Mononuclear cell (primary cell): ENCODE measurements around the gene TRIM40. TPM values are rescaled to one million over a fixed set of nuclear protein-coding genes. Genes with fewer than 3 reads are reported as not detected.

Source experiments
- H3K27me3 ChIP-seq: 2 replicates; pipeline ENCODE4 v1.6.0; 2011; ENCODE audit warnings: low read length, control low read depth; ENCODE audit not compliant: insufficient read depth
- H3K4me1 ChIP-seq: 2 replicates; pipeline ENCODE4 v1.5.1; 2011; ENCODE audit warnings: mild to moderate bottlenecking, low read length, control low read depth; ENCODE audit not compliant: insufficient read depth
- H3K4me3 ChIP-seq: 2 replicates; pipeline ENCODE4 v1.5.1; 2011; ENCODE audit warnings: mild to moderate bottlenecking, low read length, moderate library complexity
- H3K9me3 ChIP-seq: 2 replicates; pipeline ENCODE4 v1.5.1; 2011; ENCODE audit warnings: low read depth, mild to moderate bottlenecking, control low read depth, low read length
- total RNA-seq: library from RNA; depleted of rRNA; stranded (reverse); fragments of >200 nt; gene quantifications from one replicate; pipeline ENCODE4 v1.2.3, GENCODE V29; 2012

The TRIM40 gene
- total RNA-seq, 1 donor = 1.4 TPM

DNA sequence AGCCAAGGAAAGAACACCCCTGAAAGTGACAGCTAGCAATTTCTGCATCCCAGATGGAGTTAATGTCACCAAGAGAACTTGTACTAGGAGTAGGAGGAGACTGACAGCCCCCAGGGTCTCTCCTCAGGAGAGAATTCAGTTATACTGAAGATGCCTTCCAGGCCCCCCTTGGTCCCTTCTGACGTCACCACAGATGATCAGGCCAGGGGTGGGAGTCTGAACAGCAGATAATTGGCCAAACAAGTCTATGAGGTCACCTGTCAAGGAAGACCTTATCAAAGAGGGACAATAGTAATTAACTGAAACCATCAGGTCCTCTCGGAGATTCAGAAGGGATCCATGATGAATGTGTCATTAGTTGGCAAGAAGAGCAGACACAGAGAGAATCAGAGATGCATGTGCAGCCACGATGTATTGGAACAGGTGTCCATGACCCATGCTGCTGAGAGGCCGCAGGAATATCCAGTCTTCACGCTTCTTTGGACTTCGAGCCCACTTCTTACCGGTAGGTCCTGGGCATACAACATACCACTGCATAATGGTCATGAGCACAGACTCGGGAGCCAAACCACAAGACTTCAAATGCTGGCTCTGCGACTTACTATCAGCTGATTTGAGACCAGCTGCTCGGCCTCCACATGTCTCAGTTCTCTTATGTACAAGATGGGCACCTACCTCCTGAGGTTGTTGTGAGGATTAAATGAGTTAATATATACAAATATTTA is 14.9 kb downstream of the TRIM40 start:
- H3K9me3 ChIP-seq = no peaks in the 10 kb centered on the region
- H3K4me1 ChIP-seq = peaks cover 4% of the 10 kb centered on the region
- H3K4me3 ChIP-seq = no peak overlapping the region
- peaks cover 2% of the 10 kb centered on the region for H3K27me3 ChIP-seq

DNA sequence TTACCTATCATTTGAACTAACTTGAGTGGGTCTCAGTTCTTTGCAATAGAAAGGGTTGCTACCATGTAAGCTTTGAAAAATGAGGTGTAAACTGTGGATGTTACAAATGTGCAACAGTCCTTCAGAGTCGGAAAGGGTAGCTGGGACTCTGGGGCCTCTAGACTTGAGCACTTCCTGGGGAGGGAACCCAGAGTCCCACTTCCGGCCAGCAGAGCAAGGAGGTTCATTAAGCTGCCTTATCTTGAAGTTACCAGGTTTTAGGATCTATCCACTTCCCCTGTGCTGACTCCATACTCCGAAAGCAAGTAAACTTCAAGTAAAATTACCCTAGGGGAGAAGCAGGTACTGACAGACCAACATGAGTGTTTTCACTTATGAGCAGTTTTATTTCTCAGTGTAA is 15.6 kb downstream of the TRIM40 start:
- peaks cover 7% of the 10 kb centered on the region for H3K27me3 ChIP-seq
- H3K9me3 ChIP-seq = no peaks in the 10 kb centered on the region
- H3K4me3 ChIP-seq = no peak overlapping the region
- H3K4me1 ChIP-seq = peaks cover 4% of the 10 kb centered on the region

DNA sequence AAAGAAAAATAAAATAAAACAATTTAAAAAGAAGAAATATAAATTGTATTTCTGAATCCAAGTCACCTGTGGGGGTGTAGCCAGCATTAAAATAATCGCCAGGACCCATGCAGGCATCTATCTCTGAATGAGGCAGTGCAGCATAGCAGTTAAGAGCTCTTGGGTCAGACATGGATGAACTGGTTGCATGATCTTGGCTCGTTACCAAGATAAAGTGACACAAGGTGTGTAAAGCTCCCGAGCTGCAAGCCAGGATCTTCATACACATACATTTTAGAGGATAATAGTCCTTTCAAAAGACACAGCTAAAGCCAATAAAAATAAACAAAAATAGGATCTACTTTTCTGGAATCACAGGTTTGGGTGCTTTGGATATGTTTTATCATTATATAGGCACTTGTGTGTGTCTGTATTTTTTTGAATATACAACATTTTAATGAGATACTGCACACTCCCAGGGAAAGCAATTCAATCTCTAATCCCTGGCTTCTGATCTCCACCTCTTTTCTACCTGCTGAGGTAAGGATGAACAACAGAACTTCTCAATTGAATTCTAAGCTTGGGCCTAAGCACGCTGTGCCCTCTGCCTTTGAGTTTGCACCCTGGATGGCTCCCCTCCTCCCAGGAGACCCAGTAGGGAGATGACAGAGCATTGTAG is 16.2 kb downstream of the TRIM40 start:
- H3K4me1 ChIP-seq = peaks cover 4% of the 10 kb centered on the region
- H3K27me3 ChIP-seq = peaks cover 7% of the 10 kb centered on the region
- H3K4me3 ChIP-seq = no peak overlapping the region
- no peaks in the 10 kb centered on the region for H3K9me3 ChIP-seq

GRCh38 chr6:30152910-30153610 is 17.1 kb downstream of the TRIM40 start:
- Histone ChIP-seq H3K27me3 (peaks cover 7% of the 10 kb centered on the region), H3K4me1 (peaks cover 4% of the 10 kb centered on the region), H3K4me3 (no peak overlapping the region), H3K9me3 (no peaks in the 10 kb centered on the region)

- no peaks in the 10 kb centered on the region for H3K9me3 ChIP-seq
- peaks cover 7% of the 10 kb centered on the region for H3K27me3 ChIP-seq
- peaks cover 4% of the 10 kb centered on the region for H3K4me1 ChIP-seq
- no peak overlapping the region for H3K4me3 ChIP-seq
Measured at GRCh38 chr6:30154061-30154460, 18.1 kb downstream of the TRIM40 start.

DNA sequence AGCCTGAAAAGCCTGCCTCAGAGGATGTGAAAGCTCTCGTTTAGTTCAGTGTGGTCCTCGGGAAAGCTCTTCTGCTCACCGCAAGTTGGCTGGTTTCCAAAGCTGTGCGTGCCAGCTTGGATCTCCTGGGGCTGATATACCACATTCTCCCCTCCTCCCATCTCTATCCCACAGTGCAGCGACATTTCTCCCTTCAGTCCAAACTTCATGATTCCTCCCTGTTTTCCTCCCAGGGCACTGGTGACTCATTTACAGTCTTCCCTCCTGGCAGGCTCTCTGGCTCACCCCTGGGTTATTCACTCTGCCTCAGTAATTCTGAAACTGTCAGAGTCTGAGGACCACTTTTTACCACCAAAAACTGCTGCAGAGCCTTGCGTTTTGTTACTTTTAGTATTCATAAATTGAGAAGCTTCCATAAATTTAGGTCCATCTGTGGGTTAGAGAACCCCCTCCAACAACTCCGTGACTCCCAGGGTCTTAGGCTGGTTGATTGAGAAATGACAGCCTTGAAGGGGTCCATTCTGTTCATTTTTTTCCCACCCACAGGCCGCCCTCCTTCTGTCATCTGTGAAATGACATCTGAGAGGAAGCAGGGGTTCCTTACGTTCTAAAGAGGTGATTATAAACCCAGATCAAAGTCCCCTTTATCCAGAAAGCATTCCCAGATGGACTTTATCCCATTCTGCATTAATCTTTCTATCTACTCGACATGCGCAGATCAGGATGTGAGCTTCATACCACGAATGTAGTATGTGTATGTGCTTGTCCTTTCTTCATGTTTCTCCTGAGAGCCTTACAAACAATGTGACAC is 19.0 kb downstream of the TRIM40 start:
- H3K27me3 ChIP-seq = peaks cover 7% of the 10 kb centered on the region
- no peaks in the 10 kb centered on the region for H3K9me3 ChIP-seq
- peaks cover 4% of the 10 kb centered on the region for H3K4me1 ChIP-seq
- H3K4me3 ChIP-seq = no peak overlapping the region

GRCh38 chr6:30155520-30156261 is 19.8 kb downstream of the TRIM40 start:
- peaks cover 7% of the 10 kb centered on the region for H3K27me3 ChIP-seq
- no peaks in the 10 kb centered on the region for H3K9me3 ChIP-seq
- no peak overlapping the region for H3K4me3 ChIP-seq
- peaks cover 4% of the 10 kb centered on the region for H3K4me1 ChIP-seq

- Histone ChIP-seq H3K27me3 (peaks cover 7% of the 10 kb centered on the region), H3K4me1 (peaks cover 4% of the 10 kb centered on the region), H3K9me3 (no peaks in the 10 kb centered on the region), H3K4me3 (no peak overlapping the region)
Measured at GRCh38 chr6:30156262-30156599, 20.3 kb downstream of the TRIM40 start.

DNA sequence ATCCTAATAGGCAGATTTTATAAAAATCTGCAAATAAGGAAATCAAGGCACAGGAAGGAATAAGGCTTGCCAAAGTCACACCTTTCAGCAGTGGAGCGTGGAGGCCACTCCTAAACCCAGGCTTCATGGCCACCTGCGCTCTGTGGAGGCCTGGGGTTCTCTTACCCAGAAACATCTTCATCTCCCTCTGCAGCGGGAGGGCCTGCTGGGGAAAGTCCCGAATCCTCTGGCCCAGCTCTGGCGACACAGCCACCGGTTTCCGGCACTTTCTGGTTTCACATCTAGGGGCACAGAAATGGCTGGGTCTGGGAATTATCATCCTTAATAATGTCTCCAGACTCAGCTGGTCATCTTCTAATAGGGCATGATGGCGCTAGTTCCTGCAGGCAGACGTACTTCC is 20.8 kb downstream of the TRIM40 start:
- no peaks in the 10 kb centered on the region for H3K9me3 ChIP-seq
- H3K27me3 ChIP-seq = peaks cover 7% of the 10 kb centered on the region
- H3K4me1 ChIP-seq = no peaks in the 10 kb centered on the region
- H3K4me3 ChIP-seq = no peak overlapping the region

DNA sequence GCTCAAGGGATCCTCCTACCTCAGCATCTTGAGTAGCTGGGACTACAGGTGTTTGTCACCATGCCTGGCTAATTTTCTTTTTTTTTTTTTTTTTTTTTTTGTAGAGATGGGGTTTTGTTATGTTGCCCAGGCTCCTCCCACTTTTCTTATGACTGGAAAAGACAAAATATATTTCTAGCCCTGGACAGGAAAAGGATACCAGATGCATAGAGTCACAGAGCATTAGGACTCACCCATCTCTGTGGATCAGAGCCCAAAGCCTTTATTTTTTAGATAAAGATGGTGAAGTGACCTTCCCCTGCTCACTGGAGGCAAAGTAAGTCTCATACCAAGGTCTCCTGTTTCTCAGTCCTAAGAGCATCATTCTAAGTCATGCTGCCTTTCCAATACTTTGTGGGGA is 21.6 kb downstream of the TRIM40 start:
- no peaks in the 10 kb centered on the region for H3K9me3 ChIP-seq
- no peaks in the 10 kb centered on the region for H3K4me1 ChIP-seq
- no peak overlapping the region for H3K4me3 ChIP-seq
- H3K27me3 ChIP-seq = peaks cover 7% of the 10 kb centered on the region

DNA sequence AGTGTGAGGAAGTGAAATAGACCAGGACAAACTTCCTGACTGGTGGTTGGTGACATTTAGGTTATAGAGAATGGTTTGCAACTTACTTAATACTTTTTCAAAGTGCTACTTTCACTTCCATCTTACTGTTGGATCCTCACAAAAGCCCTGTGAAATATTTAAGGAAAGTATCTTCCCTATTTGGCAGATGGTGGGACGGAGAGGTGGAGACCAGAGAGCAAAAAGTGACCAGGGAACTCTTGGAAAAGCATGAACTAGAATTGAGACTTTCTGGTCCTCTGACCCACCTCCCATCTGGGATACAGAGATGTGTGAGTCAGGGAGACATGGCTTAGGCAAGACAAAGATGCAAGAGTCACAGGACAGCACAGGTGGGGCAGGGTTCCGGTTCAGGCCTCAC is 22.1 kb downstream of the TRIM40 start:
- Histone ChIP-seq H3K4me3 (no peak overlapping the region), H3K27me3 (peaks cover 7% of the 10 kb centered on the region), H3K9me3 (no peaks in the 10 kb centered on the region), H3K4me1 (peaks cover 2% of the 10 kb centered on the region)

DNA sequence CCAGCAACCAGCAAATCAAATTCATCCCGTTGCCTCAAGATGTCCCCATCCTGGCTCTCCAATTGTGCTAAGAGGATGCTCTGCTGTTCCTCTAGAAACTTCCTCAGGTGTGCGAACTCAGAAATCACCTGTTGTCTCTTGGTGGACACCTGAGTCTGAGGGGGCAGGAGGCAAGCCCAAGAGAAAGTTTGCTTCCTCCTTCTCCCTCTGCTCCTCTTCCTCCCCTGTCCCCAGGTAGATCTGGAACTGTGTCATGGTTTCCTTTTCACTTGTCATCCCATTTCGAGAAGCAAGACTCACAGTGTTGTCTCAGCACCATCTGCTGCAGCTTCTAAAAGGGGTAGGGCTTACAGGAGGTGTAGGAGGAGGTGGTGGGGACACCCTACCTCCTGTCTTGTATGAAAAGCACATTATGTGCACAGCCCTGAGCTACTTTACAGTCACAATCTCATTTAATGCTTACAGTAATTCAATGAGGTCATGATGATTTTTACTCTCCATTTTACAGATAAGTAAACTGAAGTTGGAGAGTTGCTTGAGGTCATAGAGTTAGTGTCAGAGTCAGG is 22.6 kb downstream of the TRIM40 start:
- no peak overlapping the region for H3K4me3 ChIP-seq
- H3K9me3 ChIP-seq = no peaks in the 10 kb centered on the region
- peaks cover 7% of the 10 kb centered on the region for H3K27me3 ChIP-seq
- peaks cover 4% of the 10 kb centered on the region for H3K4me1 ChIP-seq

DNA sequence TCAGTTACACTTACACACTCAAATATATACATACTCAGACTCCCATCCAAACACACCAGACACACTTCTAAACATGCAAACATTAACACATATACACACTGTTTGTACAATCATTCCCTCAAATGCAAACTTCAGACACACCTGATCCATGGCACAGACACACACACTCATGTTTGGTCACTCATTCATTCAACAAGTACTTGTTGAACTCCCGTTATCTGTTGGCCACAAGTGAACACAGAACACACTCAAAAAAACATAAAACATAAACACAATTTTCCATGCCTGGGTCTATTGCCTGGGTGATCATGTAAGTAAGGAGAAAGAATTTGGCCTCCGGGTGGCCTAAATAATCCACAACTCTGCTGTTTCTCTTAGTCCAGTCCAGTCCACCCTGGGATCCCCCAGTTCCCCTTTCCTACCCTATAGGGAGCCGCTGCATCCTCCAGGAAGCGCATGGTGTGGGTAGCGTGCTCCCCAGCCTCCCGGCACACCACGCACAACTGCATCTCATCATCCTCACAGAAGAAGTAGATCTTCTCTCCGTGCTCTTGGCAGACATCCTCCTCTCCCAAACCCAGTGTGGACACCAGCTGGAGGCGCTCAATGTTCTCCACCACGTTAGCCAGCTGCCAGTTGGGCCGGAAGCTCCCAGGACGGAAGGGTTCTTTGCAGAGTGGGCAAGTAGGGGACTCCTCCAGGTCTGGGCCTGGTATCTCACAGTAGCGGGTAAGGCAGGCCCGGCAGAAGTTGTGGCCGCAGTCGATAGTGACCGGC is 24.3 kb downstream of the TRIM40 start:
- Histone ChIP-seq H3K9me3 (no peaks in the 10 kb centered on the region), H3K4me1 (peaks cover 4% of the 10 kb centered on the region), H3K27me3 (peaks cover 7% of the 10 kb centered on the region), H3K4me3 (no peak overlapping the region)
